HepG2 (cell line): ENCODE data around the gene MAN1C1. TPM values are rescaled to one million over a fixed set of nuclear protein-coding genes. Genes with fewer than 3 reads are reported as not detected.

Experiments
- ATAC-seq: fragments of 200-7000 bp; cut with Tn5 transposase; 3 replicates; pipeline ENCODE4 v1.9.1; 2020; ENCODE audit warnings: mild to moderate bottlenecking, moderate library complexity
- BruUV-seq: library from RNA; stranded (reverse); fragments of 400-500 nt; replicated peaks from 2 replicates; lab custom pipeline; 2021; lab: Mats Ljungman, UMichigan
- CTCF ChIA-PET: fragments of 300-600 bp; formaldehyde crosslinking; extraction: SDS; loops from one replicate; lab custom pipeline; 2021; ENCODE audit warnings: low total read pairs, inconsistent platforms, low intra/inter-chr PET ratio; lab: Yijun Ruan, JAX
- POLR2A ChIA-PET: fragments of 350-600 bp; sonication (Branson Sonifier 250); formaldehyde crosslinking; loops from one replicate; lab custom pipeline; 2020; ENCODE audit warnings: antibody characterized with exemption, inconsistent platforms; lab: Yijun Ruan, JAX
- DNase-seq: peaks from one replicate; pipeline ENCODE4 v3.0.0-alpha.2; 2015; ENCODE audit warnings: low spot score
- FAIRE-seq: peaks from 3 replicates; lab custom pipeline; 2011; peaks lifted over from hg19 to GRCh38; lab: Jason Lieb, UNC
- H2AFZ ChIP-seq: one replicate; pipeline ENCODE4 v1.6.1; 2011; ENCODE audit warnings: low read length, inconsistent platforms
- H3K27ac ChIP-seq: fragments of 300-600 bp; 3 replicates; pipeline ENCODE4 v1.8.0; 2011; ENCODE audit warnings: mixed run types, mild to moderate bottlenecking, mixed read lengths, low read length, inconsistent platforms; ENCODE audit not compliant: insufficient read depth; ENCODE audit errors: extremely low read length
- H3K27me3 ChIP-seq, 2 experiments: fragments of 200-600 bp in 1 of 2; 2 replicates in 1 of 2; 3 replicates in 1 of 2; pipeline versions ENCODE4 v1.6.0 to v1.8.0; 2011; ENCODE audit warnings: low read length in 2 of 2, mild to moderate bottlenecking in 2 of 2, moderate library complexity in 2 of 2, inconsistent platforms in 1 of 2; ENCODE audit not compliant: insufficient read depth in 2 of 2, control insufficient read depth in 1 of 2
- H3K36me3 ChIP-seq, 2 experiments: fragments of 200-600 bp in 1 of 2; replicated peaks in 1 of 2; 2 replicates in 1 of 2; 3 replicates in 1 of 2; pipeline versions ENCODE4 v1.5.1 to v1.8.0; 2011; ENCODE audit warnings: low read length in 2 of 2, inconsistent platforms in 1 of 2; ENCODE audit not compliant: insufficient read depth in 2 of 2, control insufficient read depth in 1 of 2
- H3K4me1 ChIP-seq: 2 replicates; pipeline ENCODE4 v1.5.1; 2012; ENCODE audit warnings: low read length, inconsistent platforms; ENCODE audit not compliant: insufficient read depth
- H3K4me2 ChIP-seq: 2 replicates; pipeline ENCODE4 v1.6.0; 2011; ENCODE audit warnings: low read depth, low read length, inconsistent platforms
- H3K4me3 ChIP-seq, 3 experiments: fragments of 200-600 bp in 1 of 3; sonication (generic), shearing (Covaris generic) in 1 of 3; replicated peaks in 1 of 3; 2 replicates each; pipeline ENCODE4 v1.5.1; 2011 to 2016; ENCODE audit warnings: low read length in 3 of 3, inconsistent platforms in 2 of 3, low read depth in 2 of 3, mild to moderate bottlenecking in 2 of 3, control low read depth in 1 of 3, mixed read lengths in 1 of 3; ENCODE audit not compliant: insufficient read depth in 1 of 3
- H3K79me2 ChIP-seq: one replicate; pipeline ENCODE4 v1.6.1; 2011; ENCODE audit warnings: low read length, inconsistent platforms; ENCODE audit not compliant: insufficient read depth
- H3K9ac ChIP-seq: 2 replicates; pipeline ENCODE4 v1.6.0; 2011; ENCODE audit warnings: mild to moderate bottlenecking, low read depth, low read length, inconsistent platforms; ENCODE audit not compliant: insufficient read depth
- H3K9me3 ChIP-seq: 2 replicates; pipeline ENCODE4 v1.5.1; 2012; ENCODE audit warnings: mild to moderate bottlenecking, low read length
- H4K20me1 ChIP-seq: 2 replicates; pipeline ENCODE4 v1.6.0; 2011; ENCODE audit warnings: inconsistent platforms, mild to moderate bottlenecking, low read length, moderate library complexity; ENCODE audit not compliant: insufficient read depth
- ELF1 ChIP-seq: sonication (generic); formaldehyde crosslinking; IDR thresholded peaks from 2 replicates; pipeline ENCODE4 v1.4.0; 2020; ENCODE audit warnings: missing genetic modification reagents
- FOXO4 ChIP-seq: sonication (generic); formaldehyde crosslinking; conservative IDR thresholded peaks from 2 replicates; pipeline ENCODE4 v1.8.1; 2023; ENCODE audit warnings: missing genetic modification reagents
- RFX5 ChIP-seq: IDR thresholded peaks from 2 replicates; pipeline ENCODE4 v1.6.1; 2011; ENCODE audit warnings: low read depth, low read length, improper control_type of control experiment
- TFAP4 ChIP-seq: sonication (generic); IDR thresholded peaks from 2 replicates; pipeline ENCODE4 v1.6.1; 2016; ENCODE audit warnings: low read depth, borderline replicate concordance
- ZBTB44 ChIP-seq: sonication (generic); formaldehyde crosslinking; IDR thresholded peaks from 2 replicates; pipeline ENCODE4 v1.4.0; 2020; ENCODE audit warnings: missing genetic modification reagents
- ZNF264 ChIP-seq: sonication (generic); formaldehyde crosslinking; IDR thresholded peaks from 2 replicates; pipeline ENCODE4 v1.4.0; 2020; ENCODE audit warnings: missing genetic modification reagents
- ZNF549 ChIP-seq: sonication (generic); formaldehyde crosslinking; IDR thresholded peaks from 2 replicates; pipeline ENCODE4 v1.5.0; 2020; ENCODE audit warnings: missing genetic modification reagents
- ZNF558 ChIP-seq: sonication (generic); formaldehyde crosslinking; IDR thresholded peaks from 2 replicates; pipeline ENCODE4 v1.9.0; 2022; ENCODE audit warnings: mild to moderate bottlenecking, missing genetic modification reagents, borderline replicate concordance
- ZNF672 ChIP-seq: sonication (generic); formaldehyde crosslinking; IDR thresholded peaks from 2 replicates; pipeline ENCODE4 v1.8.1; 2022; ENCODE audit warnings: missing genetic modification reagents
- ZNF790 ChIP-seq: sonication (generic); formaldehyde crosslinking; IDR thresholded peaks from 2 replicates; pipeline ENCODE4 v1.8.0; 2022; ENCODE audit warnings: missing genetic modification reagents, mild to moderate bottlenecking, borderline replicate concordance
- ZNF841 ChIP-seq: sonication (generic); formaldehyde crosslinking; IDR thresholded peaks from 2 replicates; pipeline ENCODE4 v1.8.1; 2023; ENCODE audit warnings: missing genetic modification reagents, borderline replicate concordance
- WGBS: methylation state at CpG from one replicate; pipeline ENCODE4 v1.1.6; 2017; ENCODE audit warnings: low lambda C conversion rate; 5-methylcytosine and 5-hydroxymethylcytosine counted together
- in situ Hi-C: cut with HindIII; loops from 2 replicates; pipeline ENCODE4 v1.10.0; 2017; ENCODE audit warnings: low pct_unique_long_range_greater_than_20kb; ENCODE audit not compliant: extremely low pct_ligation_motif_present
- intact Hi-C: fragments of 100-400 bp; cut with micrococcal nuclease; formaldehyde crosslinking; loops from one replicate; pipeline ENCODE4 v1.10.0; 2022; ENCODE audit not compliant: unreplicated experiment
- polyA plus RNA-seq, 8 experiments: library from polyadenylated mRNA; depleted of rRNA in 3 of 8; stranded (reverse) in 7 of 8; unstranded in 1 of 8; fragments of >200 nt; fragmentation: Illumina TruSeq in 4 of 8; extraction: Trizol in 4 of 8; gene quantifications; 2 replicates each; pipeline versions ENCODE4 v1.2.1 to v1.2.3, GENCODE V29; 2011 to 2016; ENCODE audit warnings: low read depth in 4 of 8, missing spikeins in 1 of 8, mixed read lengths in 1 of 8; ENCODE audit not compliant: insufficient read depth in 1 of 8
- total RNA-seq, 5 experiments: library from RNA; depleted of rRNA; stranded (reverse); fragments of >200 nt; fragmentation: Illumina TruSeq; extraction: Trizol; gene quantifications; 2 replicates each; pipeline ENCODE4 v1.2.3, GENCODE V29; 2016; ENCODE audit warnings: low read depth in 1 of 5
- TF ChIP-seq, protein P1 (sequence below): sonication (generic); formaldehyde crosslinking; IDR thresholded peaks from 2 replicates; pipeline ENCODE4 v1.4.0; 2020; ENCODE audit warnings: missing genetic modification reagents, borderline replicate concordance

The MAN1C1 gene
- total and polyA plus RNA-seq, 2 of the 13 experiments (the other 11 are each of a cell fraction or from before 2014, with no cell fraction given), result 0.18 to 0.49 TPM

DNA sequence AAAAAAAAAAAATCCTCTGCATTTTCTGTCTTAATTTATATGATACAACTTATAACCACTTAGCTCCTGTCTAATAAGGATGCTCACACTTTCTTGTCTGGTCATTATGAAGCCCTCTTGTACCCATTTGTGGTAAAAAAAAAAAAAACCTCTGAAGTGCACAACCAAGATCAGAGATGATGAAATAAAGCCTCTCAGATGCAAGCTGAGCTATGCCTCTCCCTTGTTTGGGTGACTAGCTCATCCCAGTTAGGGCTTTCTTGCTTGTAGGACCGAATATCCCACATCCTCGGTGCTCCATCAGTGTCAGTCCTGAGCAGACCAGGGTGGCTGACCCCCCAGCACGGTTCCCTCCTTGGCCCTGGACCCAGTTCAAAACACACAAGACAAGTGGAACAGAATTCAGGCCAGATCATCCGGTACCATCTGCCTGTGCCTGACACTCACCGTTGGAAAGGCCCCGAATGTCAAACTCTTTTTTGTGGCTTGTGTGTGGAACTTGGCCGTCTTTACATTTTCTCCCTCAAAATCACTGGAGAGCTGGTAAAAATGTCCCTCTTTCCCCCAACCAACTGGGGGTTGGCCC, 177.1 kb downstream of the MAN1C1 start (continued):
- no peak for TF ChIP-seq FOXO4
- TF ChIP-seq ZNF558 (CRISPR knock-in tag), result no peak

DNA sequence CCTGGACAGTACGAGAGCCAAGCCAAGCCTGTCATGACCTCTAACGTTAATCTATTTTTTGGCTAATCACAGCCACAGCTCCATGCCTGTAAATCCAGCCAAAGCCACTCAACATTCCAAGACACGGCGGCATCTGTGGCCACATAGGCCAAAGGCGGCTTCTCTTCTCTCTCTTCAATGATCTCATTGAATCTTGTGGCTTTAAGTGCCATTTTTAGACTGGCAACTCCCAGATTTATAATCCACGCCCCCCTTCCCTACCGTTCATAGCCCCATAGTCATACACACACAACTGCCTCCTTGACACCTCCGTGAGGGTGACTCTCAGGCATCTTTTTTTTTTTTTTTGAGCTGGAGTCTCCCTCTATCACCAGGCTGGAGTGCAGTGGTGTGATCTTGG, 177.7 kb downstream of the MAN1C1 start:
- POLR2A ChIA-PET, result no interaction called here
- Histone ChIP-seq H3K36me3 (no peaks in the 10 kb centered on the region), H3K9me3 (no peaks in the 10 kb centered on the region), H3K9ac (no peak overlapping the region), H3K4me2 (no peak overlapping the region), H4K20me1 (no peaks in the 10 kb centered on the region), H3K4me3 (no peak overlapping the region), H3K79me2 (no peaks in the 10 kb centered on the region), H3K27me3 (peaks cover 0 to 30% of the 10 kb centered on the region in 2 experiments; a peak in 3 of 5 replicates), H3K4me1 (peaks cover 26% of the 10 kb centered on the region), H3K27ac (no peak overlapping the region), H2AFZ (no peak overlapping the region)
- CTCF ChIA-PET, result no interaction called here
- ATAC-seq (no peak), FAIRE-seq (no peak), DNase-seq (no peak)
- intact Hi-C loops, result no loop called here
- BruUV-seq, result no TSS peak
- 41% methylated on average over 8 of the region's 8 CpGs for WGBS
- in situ Hi-C loops, result no loop called here
- TF ChIP-seq ZNF672 (CRISPR knock-in tag) (no peak), ZBTB44 (CRISPR knock-in tag) (no peak), RFX5 (no peak), ZNF841 (no peak), ZNF549 (CRISPR knock-in tag) (no peak), TFAP4 (no peak), ZNF264 (CRISPR knock-in tag) (no peak), ELF1 (CRISPR knock-in tag) (no peak), ZNF790 (CRISPR knock-in tag) (no peak)
- TF ChIP-seq, protein P1, sequence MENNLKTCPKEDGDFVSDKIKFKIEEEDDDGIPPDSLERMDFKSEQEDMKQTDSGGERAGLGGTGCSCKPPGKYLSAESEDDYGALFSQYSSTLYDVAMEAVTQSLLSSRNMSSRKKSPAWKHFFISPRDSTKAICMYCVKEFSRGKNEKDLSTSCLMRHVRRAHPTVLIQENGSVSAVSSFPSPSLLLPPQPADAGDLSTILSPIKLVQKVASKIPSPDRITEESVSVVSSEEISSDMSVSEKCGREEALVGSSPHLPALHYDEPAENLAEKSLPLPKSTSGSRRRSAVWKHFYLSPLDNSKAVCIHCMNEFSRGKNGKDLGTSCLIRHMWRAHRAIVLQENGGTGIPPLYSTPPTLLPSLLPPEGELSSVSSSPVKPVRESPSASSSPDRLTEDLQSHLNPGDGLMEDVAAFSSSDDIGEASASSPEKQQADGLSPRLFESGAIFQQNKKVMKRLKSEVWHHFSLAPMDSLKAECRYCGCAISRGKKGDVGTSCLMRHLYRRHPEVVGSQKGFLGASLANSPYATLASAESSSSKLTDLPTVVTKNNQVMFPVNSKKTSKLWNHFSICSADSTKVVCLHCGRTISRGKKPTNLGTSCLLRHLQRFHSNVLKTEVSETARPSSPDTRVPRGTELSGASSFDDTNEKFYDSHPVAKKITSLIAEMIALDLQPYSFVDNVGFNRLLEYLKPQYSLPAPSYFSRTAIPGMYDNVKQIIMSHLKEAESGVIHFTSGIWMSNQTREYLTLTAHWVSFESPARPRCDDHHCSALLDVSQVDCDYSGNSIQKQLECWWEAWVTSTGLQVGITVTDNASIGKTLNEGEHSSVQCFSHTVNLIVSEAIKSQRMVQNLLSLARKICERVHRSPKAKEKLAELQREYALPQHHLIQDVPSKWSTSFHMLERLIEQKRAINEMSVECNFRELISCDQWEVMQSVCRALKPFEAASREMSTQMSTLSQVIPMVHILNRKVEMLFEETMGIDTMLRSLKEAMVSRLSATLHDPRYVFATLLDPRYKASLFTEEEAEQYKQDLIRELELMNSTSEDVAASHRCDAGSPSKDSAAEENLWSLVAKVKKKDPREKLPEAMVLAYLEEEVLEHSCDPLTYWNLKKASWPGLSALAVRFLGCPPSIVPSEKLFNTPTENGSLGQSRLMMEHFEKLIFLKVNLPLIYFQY (CRISPR knock-in tag), result no peak
